ENCODE results near the gene TBC1D22A. TPM values are rescaled to one million over a fixed set of nuclear protein-coding genes. Genes with fewer than 3 reads are reported as not detected.

Gene TBC1D22A
- total and polyA plus RNA-seq, 9 of the 15 experiments (the other 6 are each of a cell fraction or from before 2014, with no cell fraction given): 0.20 to 11.5 (median 5.2) TPM

DNA sequence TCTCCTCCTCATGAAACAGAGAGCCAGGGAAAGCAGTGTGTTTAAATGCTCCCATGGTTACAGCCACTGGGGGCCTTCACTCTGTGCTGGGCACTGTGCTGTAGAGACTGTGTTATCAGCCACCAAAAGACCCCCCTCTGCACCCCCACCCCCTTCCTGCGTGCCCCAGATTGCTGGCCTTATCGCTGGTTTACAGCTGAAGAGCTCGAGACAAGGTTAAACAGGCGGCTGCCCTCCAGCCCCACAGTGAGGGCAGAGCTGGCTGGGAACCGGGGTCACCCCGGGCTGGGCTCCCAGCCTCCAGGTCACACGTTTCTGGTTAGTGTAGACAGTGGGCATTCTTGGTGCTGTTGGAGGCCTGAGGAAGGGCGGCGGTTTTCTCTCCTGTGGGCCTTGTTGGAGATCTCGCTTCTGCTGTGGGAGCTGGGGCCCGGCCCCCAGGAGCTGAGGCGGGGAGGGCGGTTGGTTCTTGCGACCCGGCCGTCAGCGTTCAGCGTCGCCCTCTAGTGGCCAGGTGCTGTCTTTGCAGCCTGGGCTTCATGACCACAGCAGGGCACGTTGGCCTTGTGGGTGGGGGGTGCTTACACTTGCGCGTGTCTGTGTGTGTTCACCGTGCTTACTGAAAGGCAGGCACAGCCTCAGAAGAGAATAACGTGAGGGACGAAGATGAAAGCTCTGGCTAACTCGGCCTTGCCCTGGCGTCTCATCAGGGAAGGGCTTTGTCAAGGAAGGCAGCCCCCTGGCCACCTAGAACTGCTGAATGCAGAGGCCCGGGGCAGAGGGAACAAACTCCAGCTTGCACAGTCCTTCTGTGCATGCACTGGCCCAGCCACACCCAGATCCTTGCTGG is 40.8 kb downstream of the TBC1D22A start (continued):
- TF ChIP-seq, protein P1, sequence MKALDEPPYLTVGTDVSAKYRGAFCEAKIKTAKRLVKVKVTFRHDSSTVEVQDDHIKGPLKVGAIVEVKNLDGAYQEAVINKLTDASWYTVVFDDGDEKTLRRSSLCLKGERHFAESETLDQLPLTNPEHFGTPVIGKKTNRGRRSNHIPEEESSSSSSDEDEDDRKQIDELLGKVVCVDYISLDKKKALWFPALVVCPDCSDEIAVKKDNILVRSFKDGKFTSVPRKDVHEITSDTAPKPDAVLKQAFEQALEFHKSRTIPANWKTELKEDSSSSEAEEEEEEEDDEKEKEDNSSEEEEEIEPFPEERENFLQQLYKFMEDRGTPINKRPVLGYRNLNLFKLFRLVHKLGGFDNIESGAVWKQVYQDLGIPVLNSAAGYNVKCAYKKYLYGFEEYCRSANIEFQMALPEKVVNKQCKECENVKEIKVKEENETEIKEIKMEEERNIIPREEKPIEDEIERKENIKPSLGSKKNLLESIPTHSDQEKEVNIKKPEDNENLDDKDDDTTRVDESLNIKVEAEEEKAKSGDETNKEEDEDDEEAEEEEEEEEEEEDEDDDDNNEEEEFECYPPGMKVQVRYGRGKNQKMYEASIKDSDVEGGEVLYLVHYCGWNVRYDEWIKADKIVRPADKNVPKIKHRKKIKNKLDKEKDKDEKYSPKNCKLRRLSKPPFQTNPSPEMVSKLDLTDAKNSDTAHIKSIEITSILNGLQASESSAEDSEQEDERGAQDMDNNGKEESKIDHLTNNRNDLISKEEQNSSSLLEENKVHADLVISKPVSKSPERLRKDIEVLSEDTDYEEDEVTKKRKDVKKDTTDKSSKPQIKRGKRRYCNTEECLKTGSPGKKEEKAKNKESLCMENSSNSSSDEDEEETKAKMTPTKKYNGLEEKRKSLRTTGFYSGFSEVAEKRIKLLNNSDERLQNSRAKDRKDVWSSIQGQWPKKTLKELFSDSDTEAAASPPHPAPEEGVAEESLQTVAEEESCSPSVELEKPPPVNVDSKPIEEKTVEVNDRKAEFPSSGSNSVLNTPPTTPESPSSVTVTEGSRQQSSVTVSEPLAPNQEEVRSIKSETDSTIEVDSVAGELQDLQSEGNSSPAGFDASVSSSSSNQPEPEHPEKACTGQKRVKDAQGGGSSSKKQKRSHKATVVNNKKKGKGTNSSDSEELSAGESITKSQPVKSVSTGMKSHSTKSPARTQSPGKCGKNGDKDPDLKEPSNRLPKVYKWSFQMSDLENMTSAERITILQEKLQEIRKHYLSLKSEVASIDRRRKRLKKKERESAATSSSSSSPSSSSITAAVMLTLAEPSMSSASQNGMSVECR (CRISPR knock-in tag; IDR thresholded peaks at IDR 0.05): peak; percentile 33; the same call in 1 of the 2 replicates
- TF ChIP-seq TFAP4 (CRISPR knock-in tag; IDR thresholded peaks at IDR 0.05; ENCODE audit: borderline replicate concordance) (peak; percentile 47; the same call in 1 of the 2 replicates), TCF3 (CRISPR knock-in tag; IDR thresholded peaks at IDR 0.05) (peak; percentile 63), CBFA2T3 (IDR thresholded peaks at IDR 0.05) (peak; percentile 88), MTA2 (IDR thresholded peaks at IDR 0.05; ENCODE audit: low read depth) (peak; percentile 68), TEAD1 (CRISPR knock-in tag; IDR thresholded peaks at IDR 0.05) (no peak), NFATC3 (IDR thresholded peaks at IDR 0.05) (no peak), KDM2B (CRISPR knock-in tag; IDR thresholded peaks at IDR 0.05) (no peak), DDX20 (tag; IDR thresholded peaks at IDR 0.05; ENCODE audit: low read depth) (no peak), TAL1 (IDR thresholded peaks at IDR 0.05) (peak; percentile 74), CBFA2T2 (conservative IDR thresholded peaks at IDR 0.05) (peak; percentile 82)
- TF ChIP-seq, protein P2, sequence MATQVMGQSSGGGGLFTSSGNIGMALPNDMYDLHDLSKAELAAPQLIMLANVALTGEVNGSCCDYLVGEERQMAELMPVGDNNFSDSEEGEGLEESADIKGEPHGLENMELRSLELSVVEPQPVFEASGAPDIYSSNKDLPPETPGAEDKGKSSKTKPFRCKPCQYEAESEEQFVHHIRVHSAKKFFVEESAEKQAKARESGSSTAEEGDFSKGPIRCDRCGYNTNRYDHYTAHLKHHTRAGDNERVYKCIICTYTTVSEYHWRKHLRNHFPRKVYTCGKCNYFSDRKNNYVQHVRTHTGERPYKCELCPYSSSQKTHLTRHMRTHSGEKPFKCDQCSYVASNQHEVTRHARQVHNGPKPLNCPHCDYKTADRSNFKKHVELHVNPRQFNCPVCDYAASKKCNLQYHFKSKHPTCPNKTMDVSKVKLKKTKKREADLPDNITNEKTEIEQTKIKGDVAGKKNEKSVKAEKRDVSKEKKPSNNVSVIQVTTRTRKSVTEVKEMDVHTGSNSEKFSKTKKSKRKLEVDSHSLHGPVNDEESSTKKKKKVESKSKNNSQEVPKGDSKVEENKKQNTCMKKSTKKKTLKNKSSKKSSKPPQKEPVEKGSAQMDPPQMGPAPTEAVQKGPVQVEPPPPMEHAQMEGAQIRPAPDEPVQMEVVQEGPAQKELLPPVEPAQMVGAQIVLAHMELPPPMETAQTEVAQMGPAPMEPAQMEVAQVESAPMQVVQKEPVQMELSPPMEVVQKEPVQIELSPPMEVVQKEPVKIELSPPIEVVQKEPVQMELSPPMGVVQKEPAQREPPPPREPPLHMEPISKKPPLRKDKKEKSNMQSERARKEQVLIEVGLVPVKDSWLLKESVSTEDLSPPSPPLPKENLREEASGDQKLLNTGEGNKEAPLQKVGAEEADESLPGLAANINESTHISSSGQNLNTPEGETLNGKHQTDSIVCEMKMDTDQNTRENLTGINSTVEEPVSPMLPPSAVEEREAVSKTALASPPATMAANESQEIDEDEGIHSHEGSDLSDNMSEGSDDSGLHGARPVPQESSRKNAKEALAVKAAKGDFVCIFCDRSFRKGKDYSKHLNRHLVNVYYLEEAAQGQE (IDR thresholded peaks at IDR 0.05; ENCODE audit: borderline replicate concordance): peak; percentile 33; the same call in 1 of the 2 replicates
- TF ChIP-seq, protein P2 (CRISPR knock-in tag; IDR thresholded peaks at IDR 0.05; ENCODE audit: low read depth): no peak

All from K562 (cell line).